NCI-H1694 treated with DMSO at 0.1 percent for 48 hours (cell line): Measurements from ENCODE around the gene SCLT1.

ENCODE experiments used
- DNase-seq: peaks from one replicate; lab custom pipeline; 2025; lab: John Stamatoyannopoulos, UW

Gene SCLT1

GRCh38 chr4:128840711-128841318, 252.5 kb downstream of the SCLT1 start:
- DNase-seq = no peak

DNA sequence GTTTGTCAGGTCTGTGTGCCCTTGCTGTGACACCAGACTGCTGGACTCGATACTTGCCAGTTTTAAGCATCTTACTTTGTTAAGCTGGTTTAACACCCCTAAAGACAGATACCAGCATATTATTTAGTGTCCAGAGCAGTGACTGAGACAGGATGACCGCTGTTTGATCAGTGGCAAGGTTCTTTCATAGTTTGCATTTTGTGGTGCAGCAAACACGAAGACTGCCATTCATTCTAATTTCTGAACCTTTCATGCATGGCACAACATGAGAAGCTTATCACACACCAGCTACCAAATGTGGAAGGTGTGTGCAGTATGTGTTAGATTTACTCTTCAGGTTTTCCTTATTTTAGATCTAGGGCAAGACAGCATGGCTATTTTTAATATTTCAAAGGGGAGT, 255.7 kb downstream of the SCLT1 start:
- DNase-seq = no peak

DNA sequence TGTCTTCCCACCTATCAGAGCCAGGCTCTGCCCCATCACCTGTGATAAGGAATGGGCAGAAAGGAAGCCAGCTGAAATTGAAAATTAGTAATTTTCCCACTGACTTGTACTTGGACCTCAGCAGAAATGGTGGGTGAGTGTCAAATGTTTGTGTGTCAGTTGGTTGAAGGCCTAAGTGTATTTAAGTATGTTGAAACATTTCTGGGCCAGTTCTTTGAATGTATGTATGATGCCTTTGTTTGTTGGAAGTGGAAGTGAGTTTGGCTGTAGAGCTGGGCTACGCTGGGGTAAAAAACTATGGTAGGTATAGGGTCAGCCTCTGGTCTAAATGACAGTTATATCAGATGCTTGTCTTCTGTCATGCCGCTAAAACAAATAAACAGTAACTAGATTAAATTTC, 256.1 kb downstream of the SCLT1 start:
- no peak for DNase-seq

- no peak for DNase-seq
Measured at GRCh38 chr4:128835498-128836222, 257.7 kb downstream of the SCLT1 start.
